Pancreas (tissue), 10 donors: Measurements from ENCODE around the gene CLCN4. TPM values are rescaled to one million over a fixed set of nuclear protein-coding genes. Genes with fewer than 3 reads are reported as not detected.

ENCODE experiments used
- ATAC-seq, 4 donors: fragments of 200-7000 bp; cut with Tn5 transposase; one replicate each; pipeline versions ENCODE4 v1.8.0 to v1.9.1; 2020; ENCODE audit warnings: mild to moderate bottlenecking in 4 of 4, moderate library complexity in 4 of 4
- DNase-seq, 6 donors: peaks; one replicate each; pipeline ENCODE4 v3.0.0-alpha.2; 2020
- FAIRE-seq: peaks from 2 replicates; lab custom pipeline; 2012; peaks lifted over from hg19 to GRCh38; lab: Jason Lieb, UNC
- H3K27ac ChIP-seq, 4 donors: fragments of 200-600 bp; sonication (generic); 1 replicate in 3 of 4; 2 replicates in 1 of 4; pipeline versions ENCODE4 v1.5.0 to v1.8.0; 2020
- H3K27me3 ChIP-seq, 4 donors: fragments of 200-600 bp; one replicate each; pipeline ENCODE4 v1.8.0; 2021
- H3K36me3 ChIP-seq, 3 donors: fragments of 200-600 bp; sonication (generic) in 1 of 3; one replicate each; pipeline versions ENCODE4 v1.5.0 to v1.8.0; 2020 to 2021
- H3K4me1 ChIP-seq, 3 donors: fragments of 200-600 bp; one replicate each; pipeline ENCODE4 v1.8.0; 2021
- H3K4me3 ChIP-seq, 4 donors: fragments of 200-600 bp; sonication (generic) in 2 of 4; one replicate each; pipeline versions ENCODE4 v1.5.0 to v1.8.0; 2020 to 2021
- H3K9me3 ChIP-seq, 4 donors: fragments of 200-600 bp; one replicate each; pipeline ENCODE4 v1.8.0; 2021
- CTCF ChIP-seq, 4 donors: fragments of 200-600 bp; sonication (generic) in 3 of 4; IDR thresholded peaks; one replicate each; pipeline versions ENCODE4 v1.5.0 to v1.8.0; 2021; ENCODE audit warnings: antibody characterized with exemption in 4 of 4
- WGBS, 2 donors: extraction: QIAGEN DNeasy Blood & Tissue Kit; methylation state at CpG; one replicate each; pipeline ENCODE4 v1.1.7; 2013; 5-methylcytosine and 5-hydroxymethylcytosine counted together
- intact Hi-C, 3 donors: fragments of 100-400 bp; cut with DNase I; formaldehyde crosslinking; loops; one replicate each; pipeline versions ENCODE4 v1.11.1 to v1.14.2; 2022
- polyA plus RNA-seq, 2 donors: library from polyadenylated mRNA; stranded (reverse); fragments of 200-250 nt; gene quantifications; one replicate each; pipeline ENCODE4 v1.2.3, GENCODE V29; 2013
- total RNA-seq, 6 donors: library from RNA; stranded (reverse); fragmentation: NEBNext Ultra II Directional in 4 of 6; extraction: Animal tissue kit (Norgen Biotek cat#: 25700) in 4 of 6; gene quantifications; one replicate each; pipeline versions ENCODE4 v1.2.1 to v1.2.4, GENCODE V29; 2021 to 2023
- donor health status: healthy with polysubstance abuse.
- donor health status: DM: no; HTN: no; CAD: no; lungs with moderate emphysema.
- donor health status: DM: no; HTN: no; CAD: no.
- donor health status: control.
- donor health status: control.
- donor health status: Bipolar disorder and iron deficiency.
- donor health status: DM: yes; HTN: yes; CAD: no.
- donor health status: DM: no; HTN: no; CAD: no.
- donor health status: DM: no; HTN: no; CAD: no.
- donor health status: DM: yes; HTN: yes; CAD: no.

Gene CLCN4
- total and polyA plus RNA-seq, 8 donors: 0.57 to 4.0 (median 2.4) TPM

- Histone ChIP-seq H3K9me3 (no peaks in the 10 kb centered on the region), H3K27me3 (no peaks in the 10 kb centered on the region), H3K36me3 (no peaks in the 10 kb centered on the region), H3K4me3 (no peak overlapping the region), H3K27ac (no peak overlapping the region), H3K4me1 (no peaks in the 10 kb centered on the region)
- no peak for TF ChIP-seq CTCF (IDR thresholded peaks at IDR 0.05)
- FAIRE-seq (no peak), ATAC-seq (no peak), DNase-seq (no peak)
- intact Hi-C loops: loop anchor here in 1 of 3 donors (10.0 kb wide), 3 partner anchors 439 to 939 kb away; no protein-coding TSS in a partner anchor
These were observed 39.2 kb downstream of the CLCN4 start for GRCh38 chrX:10195947-10196346.

GRCh38 chrX:10197279-10198210 is 40.8 kb downstream of the CLCN4 start:
- DNase-seq: no peak
- 73 to 82% methylated on average over 18 of the region's 18 CpGs for WGBS, 2 donors
- intact Hi-C loops: loop anchor here in 1 of 3 donors (10.0 kb wide), 3 partner anchors 437 to 937 kb away; no protein-coding TSS in a partner anchor
- no peaks in the 10 kb centered on the region for H3K36me3 ChIP-seq
- no peaks in the 10 kb centered on the region for H3K27me3 ChIP-seq
- H3K9me3 ChIP-seq: no peaks in the 10 kb centered on the region
- ATAC-seq: peak in 2 of 4 donors; percentile 47 to 60
- H3K4me1 ChIP-seq: no peaks in the 10 kb centered on the region
- FAIRE-seq: no peak
- no peak overlapping the region for H3K27ac ChIP-seq
- H3K4me3 ChIP-seq: no peak overlapping the region
- no peak for TF ChIP-seq CTCF (IDR thresholded peaks at IDR 0.05)

DNA sequence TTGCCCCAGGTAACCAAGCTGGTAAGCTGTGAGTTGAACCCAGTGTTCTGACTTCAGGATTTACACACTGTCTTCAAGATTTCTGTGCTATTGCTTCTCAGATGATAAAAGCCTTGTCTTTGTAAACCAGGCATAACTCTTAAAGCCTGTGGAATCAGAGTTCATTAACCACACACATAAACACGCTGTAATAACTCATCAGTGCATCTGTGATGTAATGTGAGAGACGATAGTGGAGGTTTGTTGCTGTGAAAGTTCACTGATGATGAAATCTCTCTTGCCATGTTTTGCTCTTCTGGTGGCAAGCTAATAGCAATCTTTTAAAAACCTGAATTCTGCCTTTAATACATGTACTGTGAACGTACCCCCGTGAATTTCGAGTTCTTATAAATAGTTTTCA is 41.5 kb downstream of the CLCN4 start:
- intact Hi-C loops: loop anchor here in 1 of 3 donors (10.0 kb wide), 3 partner anchors 437 to 937 kb away; no protein-coding TSS in a partner anchor
- ATAC-seq: no peak
- TF ChIP-seq CTCF (IDR thresholded peaks at IDR 0.05): no peak
- FAIRE-seq: no peak
- Histone ChIP-seq H3K27ac (no peak overlapping the region), H3K27me3 (no peaks in the 10 kb centered on the region), H3K9me3 (no peaks in the 10 kb centered on the region), H3K4me1 (no peaks in the 10 kb centered on the region), H3K36me3 (no peaks in the 10 kb centered on the region), H3K4me3 (no peak overlapping the region)
- DNase-seq: no peak
- WGBS, 2 donors: 59 to 77% methylated on average over 5 of the region's 5 CpGs

DNA sequence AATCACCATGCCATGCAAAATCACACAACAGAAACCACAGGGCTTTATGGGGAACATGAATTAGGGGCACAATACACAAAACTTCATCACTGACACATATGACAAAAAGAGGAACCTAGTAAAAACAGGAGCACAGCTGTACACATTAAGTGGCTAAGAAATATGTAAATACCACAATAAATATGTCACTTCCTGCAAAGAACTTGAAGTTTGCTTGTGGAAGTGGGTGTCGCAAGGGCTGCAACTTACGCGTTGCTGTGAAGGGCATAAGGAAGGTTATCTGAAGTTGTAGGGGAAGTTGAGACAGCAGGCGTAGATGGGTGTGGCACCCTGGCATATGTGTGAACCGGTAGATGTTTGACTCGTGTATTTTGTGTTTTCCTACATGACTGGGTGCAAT is 42.4 kb downstream of the CLCN4 start:
- no peaks in the 10 kb centered on the region for H3K9me3 ChIP-seq
- no peaks in the 10 kb centered on the region for H3K27me3 ChIP-seq
- no peaks in the 10 kb centered on the region for H3K4me1 ChIP-seq
- no peaks in the 10 kb centered on the region for H3K36me3 ChIP-seq
- TF ChIP-seq CTCF (IDR thresholded peaks at IDR 0.05): no peak
- H3K27ac ChIP-seq: no peak overlapping the region
- DNase-seq (peak in 1 of 6 donors; percentile 22), FAIRE-seq (no peak), ATAC-seq (peak in 2 of 4 donors; percentile 61 to 64)
- no peak overlapping the region for H3K4me3 ChIP-seq
- WGBS, 2 donors: 66 to 74% methylated on average over 6 of the region's 6 CpGs
- intact Hi-C loops: loop anchor here in 1 of 3 donors (10.0 kb wide), 3 partner anchors 436 to 936 kb away; no protein-coding TSS in a partner anchor

GRCh38 chrX:10203617-10204016 is 46.8 kb downstream of the CLCN4 start:
- no peak for FAIRE-seq

More at GRCh38 chrX:10203617-10204016, 46.8 kb downstream of the CLCN4 start:
- 30 to 38% methylated on average over 3 of the region's 3 CpGs for WGBS, 2 donors
- ATAC-seq: no peak
- Histone ChIP-seq H3K4me3 (no peak overlapping the region), H3K36me3 (no peaks in the 10 kb centered on the region), H3K27ac (no peak overlapping the region), H3K4me1 (no peaks in the 10 kb centered on the region), H3K9me3 (no peaks in the 10 kb centered on the region), H3K27me3 (no peaks in the 10 kb centered on the region)
- TF ChIP-seq CTCF (IDR thresholded peaks at IDR 0.05): no peak
- no peak for DNase-seq
- intact Hi-C loops: no loop called here
